GM20431 (cell line): ENCODE measurements around the gene EFCAB12.
"Not testable (repeated sequence)": the region's sequence is repeated elsewhere in the genome, so short reads cannot be mapped to it uniquely, and the experiment has no call there.

ENCODE experiments used
- in situ Hi-C: fragments of 300-500 bp; cut with MseI, MboI; formaldehyde crosslinking; loops from one replicate; pipeline ENCODE4 v1.15.0; 2020; ENCODE audit warnings: low sequenced_read_pairs; ENCODE audit not compliant: unreplicated experiment

Gene EFCAB12

GRCh38 chr3:129378949-129379348 is 49.5 kb downstream of the EFCAB12 start:
- in situ Hi-C loops, result no loop called here

GRCh38 chr3:129377615-129378014 is 50.8 kb downstream of the EFCAB12 start:
- in situ Hi-C loops, result no loop called here

GRCh38 chr3:129375099-129375498 is 53.3 kb downstream of the EFCAB12 start:
- in situ Hi-C loops, result no loop called here

GRCh38 chr3:129371041-129371826 is 57.2 kb downstream of the EFCAB12 start:
- in situ Hi-C loops, result no loop called here

GRCh38 chr3:129370248-129370964 is 58.0 kb downstream of the EFCAB12 start:
- in situ Hi-C loops, result no loop called here

- in situ Hi-C loops, result no loop called here
These were observed 58.7 kb downstream of the EFCAB12 start for GRCh38 chr3:129369711-129370110.

- in situ Hi-C loops, result no loop called here
These were observed 60.6 kb downstream of the EFCAB12 start for GRCh38 chr3:129367821-129368220.

- in situ Hi-C loops, result no loop called here
These were observed 62.1 kb downstream of the EFCAB12 start for GRCh38 chr3:129366312-129366831.

- in situ Hi-C loops, result no loop called here
These were observed 62.9 kb downstream of the EFCAB12 start for GRCh38 chr3:129365296-129366136.

- in situ Hi-C loops, result not testable (repeated sequence)
These were observed 63.6 kb downstream of the EFCAB12 start for GRCh38 chr3:129364811-129365210.

GRCh38 chr3:129363356-129363755 is 65.1 kb downstream of the EFCAB12 start:
- in situ Hi-C loops, result not testable (repeated sequence)

GRCh38 chr3:129360705-129361460 is 67.6 kb downstream of the EFCAB12 start:
- in situ Hi-C loops, result no loop called here

GRCh38 chr3:129360171-129360611 is 68.2 kb downstream of the EFCAB12 start:
- in situ Hi-C loops, result no loop called here

GRCh38 chr3:129358772-129359371 is 69.6 kb downstream of the EFCAB12 start:
- in situ Hi-C loops, result no loop called here

- in situ Hi-C loops, result no loop called here
These were observed 70.2 kb downstream of the EFCAB12 start for GRCh38 chr3:129358177-129358771.

- in situ Hi-C loops, result no loop called here
These were observed 70.8 kb downstream of the EFCAB12 start for GRCh38 chr3:129357616-129358015.

- in situ Hi-C loops, result no loop called here
These were observed 71.5 kb downstream of the EFCAB12 start for GRCh38 chr3:129356756-129357425.

GRCh38 chr3:129353589-129353941 is 74.9 kb downstream of the EFCAB12 start:
- in situ Hi-C loops, result no loop called here
